Fibroblast of the aortic adventitia (primary cell): ENCODE results near the gene P2RX7. TPM values are rescaled to one million over a fixed set of nuclear protein-coding genes. Genes with fewer than 3 reads are reported as not detected.

Experiments
- DNase-seq: peaks from one replicate; pipeline ENCODE4 v3.0.0-alpha.2; 2010; ENCODE audit warnings: low read depth
- H3K4me3 ChIP-seq: 2 replicates; pipeline ENCODE4 v1.5.1; 2011; ENCODE audit warnings: low read depth, mild to moderate bottlenecking, control low read depth, low read length, moderate library complexity
- total RNA-seq: library from RNA; depleted of rRNA; stranded (reverse); fragments of >200 nt; gene quantifications from 2 replicates; pipeline ENCODE4 v1.2.3, GENCODE V29; 2012; ENCODE audit warnings: low replicate concordance
- TF ChIP-seq, protein P1 (sequence below): IDR thresholded peaks from 2 replicates; pipeline ENCODE4 v1.5.1; 2011; ENCODE audit warnings: mild to moderate bottlenecking, low read length, control low read depth, inconsistent platforms; ENCODE audit not compliant: insufficient read depth

P2RX7 gene
- 0.18 and 9.1 TPM in 2 replicates for total RNA-seq

DNA sequence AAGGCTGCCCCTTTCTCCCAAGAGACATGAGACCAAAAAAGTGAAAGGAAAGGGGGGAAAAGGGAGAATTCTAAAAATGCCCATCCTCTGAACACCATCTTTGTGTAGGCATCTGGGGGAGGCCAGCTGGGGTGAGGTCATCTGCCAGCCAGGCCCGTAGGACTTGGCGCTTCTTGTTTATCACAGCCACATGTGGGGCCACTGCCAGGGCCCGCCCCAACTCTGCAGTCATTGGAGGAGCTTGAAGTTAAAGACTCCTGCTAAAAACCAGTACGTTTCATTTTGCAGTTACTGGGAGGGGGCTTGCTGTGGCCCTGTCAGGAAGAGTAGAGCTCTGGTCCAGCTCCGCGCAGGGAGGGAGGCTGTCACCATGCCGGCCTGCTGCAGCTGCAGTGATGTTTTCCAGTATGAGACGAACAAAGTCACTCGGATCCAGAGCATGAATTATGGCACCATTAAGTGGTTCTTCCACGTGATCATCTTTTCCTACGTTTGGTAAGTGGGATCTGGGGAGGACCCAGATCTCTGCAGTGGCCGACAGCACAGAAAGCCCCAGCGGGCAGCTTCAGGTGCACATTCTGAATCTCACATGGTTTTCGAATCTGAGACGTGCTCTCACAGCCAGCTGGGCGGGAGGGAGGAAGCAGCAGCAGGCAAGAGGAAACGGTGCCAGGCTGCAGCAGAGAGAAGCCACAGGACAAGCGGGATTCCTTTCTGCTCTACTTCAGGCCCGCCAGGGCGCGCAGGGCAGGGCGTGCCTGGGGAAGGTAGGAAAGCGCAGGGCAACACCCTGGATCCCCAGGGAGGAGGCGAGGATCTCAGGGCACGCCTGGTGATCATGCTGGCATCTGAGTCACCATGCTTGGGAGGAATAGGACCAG is at the start of gene P2RX7:
P2RX7 (plus strand) TSS at position 276 of the 881 bp plus-strand sequence; CDS start at position 371, 95 bp downstream.
- H3K4me3 ChIP-seq, result peak within 1 kb of the TSS; percentile 62
- TF ChIP-seq, protein P1, sequence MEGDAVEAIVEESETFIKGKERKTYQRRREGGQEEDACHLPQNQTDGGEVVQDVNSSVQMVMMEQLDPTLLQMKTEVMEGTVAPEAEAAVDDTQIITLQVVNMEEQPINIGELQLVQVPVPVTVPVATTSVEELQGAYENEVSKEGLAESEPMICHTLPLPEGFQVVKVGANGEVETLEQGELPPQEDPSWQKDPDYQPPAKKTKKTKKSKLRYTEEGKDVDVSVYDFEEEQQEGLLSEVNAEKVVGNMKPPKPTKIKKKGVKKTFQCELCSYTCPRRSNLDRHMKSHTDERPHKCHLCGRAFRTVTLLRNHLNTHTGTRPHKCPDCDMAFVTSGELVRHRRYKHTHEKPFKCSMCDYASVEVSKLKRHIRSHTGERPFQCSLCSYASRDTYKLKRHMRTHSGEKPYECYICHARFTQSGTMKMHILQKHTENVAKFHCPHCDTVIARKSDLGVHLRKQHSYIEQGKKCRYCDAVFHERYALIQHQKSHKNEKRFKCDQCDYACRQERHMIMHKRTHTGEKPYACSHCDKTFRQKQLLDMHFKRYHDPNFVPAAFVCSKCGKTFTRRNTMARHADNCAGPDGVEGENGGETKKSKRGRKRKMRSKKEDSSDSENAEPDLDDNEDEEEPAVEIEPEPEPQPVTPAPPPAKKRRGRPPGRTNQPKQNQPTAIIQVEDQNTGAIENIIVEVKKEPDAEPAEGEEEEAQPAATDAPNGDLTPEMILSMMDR, result no peak
- DNase-seq, result peak; percentile 41

DNA sequence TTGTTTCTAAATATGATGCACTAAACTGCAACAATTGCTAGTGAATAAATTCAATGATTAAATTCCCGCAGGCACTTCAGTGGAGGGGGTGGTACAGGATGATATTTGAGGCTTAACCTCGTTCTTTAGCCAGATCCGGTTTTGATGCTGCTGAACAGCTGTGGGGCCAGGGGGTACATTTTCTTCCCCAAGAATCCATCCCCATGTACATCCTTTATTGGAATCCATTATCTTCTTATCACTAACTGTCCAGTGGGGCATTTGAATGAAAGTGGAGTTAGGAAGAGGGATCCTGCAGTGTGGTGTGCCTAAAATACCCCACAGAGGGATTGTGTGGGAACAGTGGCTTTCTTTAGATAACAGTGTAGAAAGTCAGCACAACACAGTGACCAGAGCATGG is 48.4 kb upstream of the P2RX7 start:
- TF ChIP-seq, protein P1, result no peak
- DNase-seq, result no peak
- no peak overlapping the region for H3K4me3 ChIP-seq

DNA sequence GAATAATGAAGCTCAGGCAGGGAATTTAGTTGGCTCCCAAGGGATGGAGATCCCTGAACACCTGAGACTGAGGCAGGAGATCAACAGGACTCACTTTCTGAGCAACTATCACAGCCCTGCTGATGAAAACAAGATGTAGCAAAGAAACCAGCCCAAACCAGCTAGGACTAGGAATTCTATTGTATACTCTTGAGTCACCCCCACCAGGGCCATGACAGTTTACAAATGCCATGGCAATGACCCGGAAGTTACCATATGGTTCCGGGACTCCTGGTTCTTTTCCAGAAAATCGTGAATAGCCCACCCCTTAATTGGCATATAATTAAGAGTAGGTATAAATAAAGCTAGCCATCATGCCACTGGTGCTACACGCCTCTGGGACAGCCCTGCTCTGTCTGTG is 47.6 kb upstream of the P2RX7 start:
- no peak overlapping the region for H3K4me3 ChIP-seq
- TF ChIP-seq, protein P1, result no peak
- no peak for DNase-seq

DNA sequence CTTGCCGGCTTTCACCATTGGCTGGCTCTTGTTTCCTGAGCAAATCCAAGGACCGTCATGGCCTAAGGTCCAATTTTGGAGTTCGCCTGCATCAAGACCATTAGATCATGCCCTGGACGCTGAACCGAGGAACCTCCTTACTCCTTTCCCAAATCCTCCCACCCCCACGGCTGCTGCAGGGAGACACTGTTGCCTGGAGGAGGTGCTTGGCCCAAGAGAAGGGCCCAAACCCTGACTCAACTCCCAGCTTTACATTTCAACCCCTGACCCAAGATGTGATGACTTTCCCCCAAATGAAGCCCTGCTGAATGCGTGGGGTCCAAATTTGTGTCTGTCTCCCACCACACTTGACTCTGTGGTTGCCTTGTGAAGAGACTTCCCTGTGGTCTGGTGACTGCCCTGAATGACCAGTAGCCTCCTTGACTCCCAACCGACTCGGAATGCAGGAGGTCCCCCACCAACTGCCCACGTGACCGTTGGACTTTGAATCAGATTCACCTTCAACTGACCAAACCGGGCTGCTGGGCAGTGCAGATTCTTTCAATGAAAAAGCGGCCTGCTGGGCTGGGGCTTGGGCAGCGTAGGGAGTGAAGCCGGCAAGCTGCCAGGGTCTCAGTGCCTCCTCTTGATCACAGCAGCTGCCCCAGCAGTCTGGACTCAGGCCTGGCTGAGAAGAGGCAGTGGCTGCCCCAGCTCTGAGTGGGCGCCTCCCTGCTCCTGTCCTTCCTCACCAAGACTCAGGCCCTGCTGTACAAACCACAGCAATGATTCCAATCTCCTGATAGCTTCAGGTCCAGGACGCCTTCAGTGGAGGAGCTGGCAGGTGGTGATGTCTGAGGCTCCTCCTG is 46.9 kb upstream of the P2RX7 start:
- DNase-seq, result no peak
- TF ChIP-seq, protein P1, result no peak
- H3K4me3 ChIP-seq, result no peak overlapping the region

DNA sequence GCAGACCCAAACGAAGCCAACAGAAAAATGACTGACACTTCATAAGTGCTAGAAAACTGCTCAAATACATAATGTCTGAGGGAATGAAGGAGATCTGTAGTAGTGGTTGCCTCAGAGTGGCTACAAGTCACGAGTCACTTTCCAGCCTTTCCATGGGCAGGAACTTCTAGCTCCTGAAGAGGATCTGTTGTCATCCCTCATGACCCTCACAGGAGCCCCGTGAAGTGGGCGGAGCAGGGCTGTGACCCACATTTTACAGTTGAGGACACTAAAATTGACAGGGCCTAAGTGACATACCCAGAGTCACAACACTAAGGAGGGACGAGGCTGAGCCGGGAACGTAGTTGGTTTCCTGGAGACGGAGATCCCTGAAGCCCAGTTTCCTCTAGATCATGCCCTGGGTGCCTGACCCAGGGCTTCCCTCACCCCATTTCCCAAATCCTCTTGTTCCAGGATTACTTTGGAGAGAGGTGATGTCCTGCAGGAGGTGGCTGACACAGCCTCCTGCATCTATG is 45.8 kb upstream of the P2RX7 start:
- TF ChIP-seq, protein P1, result no peak
- H3K4me3 ChIP-seq, result no peak overlapping the region
- DNase-seq, result no peak

DNA sequence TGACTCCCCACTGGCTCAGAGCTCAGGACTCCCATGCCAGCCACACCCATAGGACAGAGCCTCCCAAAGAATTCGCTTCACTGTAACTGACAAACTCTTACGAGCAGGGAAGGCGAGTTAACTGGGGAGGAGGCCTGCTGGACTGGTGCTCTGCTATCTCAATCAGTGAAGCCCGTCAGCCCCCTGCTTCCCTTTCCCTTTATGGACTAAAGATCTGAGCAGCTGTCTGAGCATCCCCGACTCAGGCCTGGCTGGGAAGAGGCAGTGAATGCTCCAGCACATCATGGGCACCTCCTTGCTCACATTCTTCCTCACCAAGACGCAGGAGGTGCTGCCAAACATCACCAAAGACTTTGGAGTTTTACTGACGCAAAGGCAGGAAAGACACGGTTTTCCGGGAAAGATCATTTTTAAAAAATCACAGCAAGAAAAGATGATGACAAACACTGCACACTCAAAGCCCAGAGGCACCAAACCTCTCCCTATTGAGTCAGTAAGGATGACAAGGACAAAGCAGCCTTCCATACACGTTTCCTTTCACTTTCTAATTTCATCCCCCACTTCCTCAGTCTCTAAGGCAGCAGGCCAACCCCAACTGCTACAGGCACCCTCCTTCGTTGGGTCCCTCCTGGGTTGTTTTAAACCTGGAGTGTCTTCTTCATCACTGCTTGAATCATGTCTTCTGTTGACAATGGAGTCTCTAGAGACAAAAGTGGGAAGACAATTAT is 45.0 kb upstream of the P2RX7 start:
- H3K4me3 ChIP-seq, result no peak overlapping the region
- DNase-seq, result peak; percentile 2
- TF ChIP-seq, protein P1, result no peak
